WERI-Rb-1 (cell line): Measurements from ENCODE around the gene C19orf47.

ENCODE experiments used
- DNase-seq: peaks from one replicate; pipeline ENCODE4 v3.0.0-alpha.2; 2020
- H3K27ac ChIP-seq: fragments of 250-450 bp; sonication (Bioruptor Pico); 2 replicates; pipeline ENCODE4 v1.5.1; 2020; ENCODE audit warnings: mild to moderate bottlenecking, moderate library complexity
- H3K27me3 ChIP-seq: fragments of 250-450 bp; sonication (Bioruptor Pico); 2 replicates; pipeline ENCODE4 v1.5.1; 2021; ENCODE audit warnings: mild to moderate bottlenecking, low read depth, moderate library complexity; ENCODE audit not compliant: insufficient read depth, severe bottlenecking
- H3K36me3 ChIP-seq: fragments of 250-450 bp; sonication (Bioruptor Pico); 2 replicates; pipeline ENCODE4 v1.5.1; 2020; ENCODE audit warnings: mild to moderate bottlenecking, moderate library complexity
- H3K4me3 ChIP-seq: 2 replicates; pipeline ENCODE4 v1.5.1; 2011; ENCODE audit warnings: low read depth, mild to moderate bottlenecking, control low read depth, low read length
- H3K9me3 ChIP-seq: fragments of 250-450 bp; sonication (Bioruptor Pico); 2 replicates; pipeline ENCODE4 v1.5.1; 2021; ENCODE audit warnings: mild to moderate bottlenecking, moderate library complexity; ENCODE audit not compliant: severe bottlenecking
- CTCF ChIP-seq: IDR thresholded peaks from 2 replicates; pipeline ENCODE4 v1.5.1; 2011; ENCODE audit warnings: low read depth, mild to moderate bottlenecking, control low read depth, inconsistent platforms, low read length

Gene C19orf47

GRCh38 chr19:40277356-40278059 is 70.7 kb downstream of the C19orf47 start:
- no peaks in the 10 kb centered on the region for H3K9me3 ChIP-seq
- no peak for DNase-seq
- TF ChIP-seq CTCF, result no peak
- H3K36me3 ChIP-seq, result peaks cover 9% of the 10 kb centered on the region
- H3K27ac ChIP-seq, result no peak overlapping the region
- H3K27me3 ChIP-seq, result no peaks in the 10 kb centered on the region
- no peak overlapping the region for H3K4me3 ChIP-seq

- Histone ChIP-seq H3K36me3 (peaks cover 6% of the 10 kb centered on the region), H3K27ac (no peak overlapping the region), H3K9me3 (no peaks in the 10 kb centered on the region), H3K27me3 (no peaks in the 10 kb centered on the region), H3K4me3 (no peak overlapping the region)
- no peak for DNase-seq
- no peak for TF ChIP-seq CTCF
Measured at GRCh38 chr19:40274585-40275544, 73.3 kb downstream of the C19orf47 start.

GRCh38 chr19:40273469-40274360 is 74.5 kb downstream of the C19orf47 start:
- no peak overlapping the region for H3K4me3 ChIP-seq
- H3K36me3 ChIP-seq, result peaks cover 8% of the 10 kb centered on the region
- DNase-seq, result no peak
- H3K9me3 ChIP-seq, result no peaks in the 10 kb centered on the region
- no peak for TF ChIP-seq CTCF
- H3K27ac ChIP-seq, result no peak overlapping the region
- H3K27me3 ChIP-seq, result no peaks in the 10 kb centered on the region

GRCh38 chr19:40272261-40272660 is 75.9 kb downstream of the C19orf47 start:
- no peak overlapping the region for H3K27ac ChIP-seq
- TF ChIP-seq CTCF, result no peak

GRCh38 chr19:40271706-40272105 is 76.5 kb downstream of the C19orf47 start:
- no peaks in the 10 kb centered on the region for H3K9me3 ChIP-seq
- no peak overlapping the region for H3K4me3 ChIP-seq
- H3K27ac ChIP-seq, result no peak overlapping the region
- H3K36me3 ChIP-seq, result peaks cover 8% of the 10 kb centered on the region
- DNase-seq, result no peak
- no peak for TF ChIP-seq CTCF
- H3K27me3 ChIP-seq, result no peaks in the 10 kb centered on the region

More at GRCh38 chr19:40272261-40272660, 75.9 kb downstream of the C19orf47 start:
- Histone ChIP-seq H3K36me3 (peaks cover 8% of the 10 kb centered on the region), H3K4me3 (no peak overlapping the region), H3K27me3 (no peaks in the 10 kb centered on the region), H3K9me3 (no peaks in the 10 kb centered on the region)
- DNase-seq, result no peak
